ENCODE results near the gene SLC18A3.

DNA sequence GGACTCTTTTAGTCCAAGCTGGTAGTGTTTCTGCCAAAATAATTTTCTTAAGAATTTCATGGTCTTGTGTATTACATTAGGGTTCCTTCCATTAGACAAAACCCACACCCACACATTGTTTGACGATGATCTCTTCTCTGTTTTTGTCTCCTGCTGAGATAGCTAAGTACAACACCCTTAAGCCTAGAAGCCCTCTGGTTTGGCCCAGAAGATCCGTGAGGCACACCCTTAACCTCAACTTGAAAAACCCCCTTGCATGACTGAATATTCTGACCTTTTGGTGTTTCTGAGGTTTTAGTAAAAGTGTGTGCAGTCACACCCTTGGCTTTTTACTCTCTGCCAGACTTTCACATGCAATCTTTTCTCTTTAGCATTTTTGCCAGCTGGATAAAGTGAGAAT lies 41.9 kb upstream of the SLC18A3 start:
- TF ChIP-seq ESRRA (CRISPR knock-in tag; IDR thresholded peaks at IDR 0.05; ENCODE audit: borderline replicate concordance) = no peak
- no peak for TF ChIP-seq CTCF (IDR thresholded peaks at IDR 0.05)
- TF ChIP-seq NFE2L1 (CRISPR knock-in tag; IDR thresholded peaks at IDR 0.05) = no peak
- TF ChIP-seq JUN (CRISPR knock-in tag; IDR thresholded peaks at IDR 0.05) = no peak
- TF ChIP-seq, protein P1, sequence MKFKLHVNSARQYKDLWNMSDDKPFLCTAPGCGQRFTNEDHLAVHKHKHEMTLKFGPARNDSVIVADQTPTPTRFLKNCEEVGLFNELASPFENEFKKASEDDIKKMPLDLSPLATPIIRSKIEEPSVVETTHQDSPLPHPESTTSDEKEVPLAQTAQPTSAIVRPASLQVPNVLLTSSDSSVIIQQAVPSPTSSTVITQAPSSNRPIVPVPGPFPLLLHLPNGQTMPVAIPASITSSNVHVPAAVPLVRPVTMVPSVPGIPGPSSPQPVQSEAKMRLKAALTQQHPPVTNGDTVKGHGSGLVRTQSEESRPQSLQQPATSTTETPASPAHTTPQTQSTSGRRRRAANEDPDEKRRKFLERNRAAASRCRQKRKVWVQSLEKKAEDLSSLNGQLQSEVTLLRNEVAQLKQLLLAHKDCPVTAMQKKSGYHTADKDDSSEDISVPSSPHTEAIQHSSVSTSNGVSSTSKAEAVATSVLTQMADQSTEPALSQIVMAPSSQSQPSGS (CRISPR knock-in tag; IDR thresholded peaks at IDR 0.05; ENCODE audit: borderline replicate concordance, low read depth) = no peak
- TF ChIP-seq, protein P2, sequence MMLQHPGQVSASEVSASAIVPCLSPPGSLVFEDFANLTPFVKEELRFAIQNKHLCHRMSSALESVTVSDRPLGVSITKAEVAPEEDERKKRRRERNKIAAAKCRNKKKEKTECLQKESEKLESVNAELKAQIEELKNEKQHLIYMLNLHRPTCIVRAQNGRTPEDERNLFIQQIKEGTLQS (CRISPR knock-in tag; conservative IDR thresholded peaks at IDR 0.05) = no peak
- TF ChIP-seq PRRX2 (CRISPR knock-in tag; IDR thresholded peaks at IDR 0.05) = no peak
- no peak for TF ChIP-seq FOXP1 (CRISPR knock-in tag; IDR thresholded peaks at IDR 0.05; ENCODE audit: borderline replicate concordance)
- TF ChIP-seq, protein P3, sequence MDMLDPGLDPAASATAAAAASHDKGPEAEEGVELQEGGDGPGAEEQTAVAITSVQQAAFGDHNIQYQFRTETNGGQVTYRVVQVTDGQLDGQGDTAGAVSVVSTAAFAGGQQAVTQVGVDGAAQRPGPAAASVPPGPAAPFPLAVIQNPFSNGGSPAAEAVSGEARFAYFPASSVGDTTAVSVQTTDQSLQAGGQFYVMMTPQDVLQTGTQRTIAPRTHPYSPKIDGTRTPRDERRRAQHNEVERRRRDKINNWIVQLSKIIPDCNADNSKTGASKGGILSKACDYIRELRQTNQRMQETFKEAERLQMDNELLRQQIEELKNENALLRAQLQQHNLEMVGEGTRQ (CRISPR knock-in tag; IDR thresholded peaks at IDR 0.05) = no peak
- TF ChIP-seq ZNF219 (CRISPR knock-in tag; IDR thresholded peaks at IDR 0.05; ENCODE audit: borderline replicate concordance) = no peak
- TF ChIP-seq FOXJ3 (CRISPR knock-in tag; IDR thresholded peaks at IDR 0.05; ENCODE audit: borderline replicate concordance) = no peak

Measured in WTC11 (cell line).